ENCODE data around the gene STIMATE.

The STIMATE gene

DNA sequence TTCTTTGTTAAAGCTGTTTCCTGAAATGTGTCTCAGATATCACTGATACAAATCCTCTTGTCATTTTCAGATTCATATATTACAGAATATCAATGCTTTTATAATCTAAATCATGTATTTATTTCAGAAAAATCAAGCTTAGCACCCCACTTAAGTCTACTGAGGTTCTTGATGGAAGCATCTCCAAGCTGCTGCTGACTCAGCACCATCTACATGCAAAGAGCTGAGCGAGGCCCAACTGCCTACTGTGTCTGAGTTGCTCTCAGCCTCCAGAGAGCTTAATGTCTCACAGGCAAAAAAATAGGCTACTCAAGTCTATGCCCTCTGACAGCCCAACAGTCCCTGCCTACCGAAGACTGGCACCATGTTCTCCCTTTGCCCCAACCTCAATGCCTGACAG, 29.2 kb upstream of the STIMATE start:
- Histone ChIP-seq H3F3A (ENCODE audit: control insufficient read depth, insufficient read depth) (no peaks in the 10 kb centered on the region), H3K4me2 (ENCODE audit: low read length) (no peak overlapping the region), H3K4me3 (ENCODE audit: low read length) (no peak overlapping the region), H3K27me3 (ENCODE audit: control insufficient read depth, low read length) (no peaks in the 10 kb centered on the region), H3K9me3 (ENCODE audit: control insufficient read depth, insufficient read depth, low read length) (no peaks in the 10 kb centered on the region), H3K4me1 (ENCODE audit: control insufficient read depth, low read length) (peaks cover 20% of the 10 kb centered on the region), H4K20me1 (ENCODE audit: control insufficient read depth, insufficient read depth, low read depth, low read length) (no peaks in the 10 kb centered on the region), H3K27ac (ENCODE audit: low read depth, low read length) (no peak overlapping the region), H3K79me2 (ENCODE audit: control insufficient read depth, low read length) (no peaks in the 10 kb centered on the region), H3K36me3 (ENCODE audit: control insufficient read depth, low read length) (no peaks in the 10 kb centered on the region; the same call in 1 of the 2 replicates), H3K9me2 (replicated peaks; ENCODE audit: control insufficient read depth, low read length) (no peaks in the 10 kb centered on the region)
- TF ChIP-seq, protein P1, sequence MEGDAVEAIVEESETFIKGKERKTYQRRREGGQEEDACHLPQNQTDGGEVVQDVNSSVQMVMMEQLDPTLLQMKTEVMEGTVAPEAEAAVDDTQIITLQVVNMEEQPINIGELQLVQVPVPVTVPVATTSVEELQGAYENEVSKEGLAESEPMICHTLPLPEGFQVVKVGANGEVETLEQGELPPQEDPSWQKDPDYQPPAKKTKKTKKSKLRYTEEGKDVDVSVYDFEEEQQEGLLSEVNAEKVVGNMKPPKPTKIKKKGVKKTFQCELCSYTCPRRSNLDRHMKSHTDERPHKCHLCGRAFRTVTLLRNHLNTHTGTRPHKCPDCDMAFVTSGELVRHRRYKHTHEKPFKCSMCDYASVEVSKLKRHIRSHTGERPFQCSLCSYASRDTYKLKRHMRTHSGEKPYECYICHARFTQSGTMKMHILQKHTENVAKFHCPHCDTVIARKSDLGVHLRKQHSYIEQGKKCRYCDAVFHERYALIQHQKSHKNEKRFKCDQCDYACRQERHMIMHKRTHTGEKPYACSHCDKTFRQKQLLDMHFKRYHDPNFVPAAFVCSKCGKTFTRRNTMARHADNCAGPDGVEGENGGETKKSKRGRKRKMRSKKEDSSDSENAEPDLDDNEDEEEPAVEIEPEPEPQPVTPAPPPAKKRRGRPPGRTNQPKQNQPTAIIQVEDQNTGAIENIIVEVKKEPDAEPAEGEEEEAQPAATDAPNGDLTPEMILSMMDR (IDR thresholded peaks at IDR 0.05; ENCODE audit: low read depth, low read length, poor library complexity, severe bottlenecking), result no peak
- TF ChIP-seq EZH2phosphoT487 (IDR thresholded peaks at IDR 0.05; ENCODE audit: borderline replicate concordance, low read length), result no peak

DNA sequence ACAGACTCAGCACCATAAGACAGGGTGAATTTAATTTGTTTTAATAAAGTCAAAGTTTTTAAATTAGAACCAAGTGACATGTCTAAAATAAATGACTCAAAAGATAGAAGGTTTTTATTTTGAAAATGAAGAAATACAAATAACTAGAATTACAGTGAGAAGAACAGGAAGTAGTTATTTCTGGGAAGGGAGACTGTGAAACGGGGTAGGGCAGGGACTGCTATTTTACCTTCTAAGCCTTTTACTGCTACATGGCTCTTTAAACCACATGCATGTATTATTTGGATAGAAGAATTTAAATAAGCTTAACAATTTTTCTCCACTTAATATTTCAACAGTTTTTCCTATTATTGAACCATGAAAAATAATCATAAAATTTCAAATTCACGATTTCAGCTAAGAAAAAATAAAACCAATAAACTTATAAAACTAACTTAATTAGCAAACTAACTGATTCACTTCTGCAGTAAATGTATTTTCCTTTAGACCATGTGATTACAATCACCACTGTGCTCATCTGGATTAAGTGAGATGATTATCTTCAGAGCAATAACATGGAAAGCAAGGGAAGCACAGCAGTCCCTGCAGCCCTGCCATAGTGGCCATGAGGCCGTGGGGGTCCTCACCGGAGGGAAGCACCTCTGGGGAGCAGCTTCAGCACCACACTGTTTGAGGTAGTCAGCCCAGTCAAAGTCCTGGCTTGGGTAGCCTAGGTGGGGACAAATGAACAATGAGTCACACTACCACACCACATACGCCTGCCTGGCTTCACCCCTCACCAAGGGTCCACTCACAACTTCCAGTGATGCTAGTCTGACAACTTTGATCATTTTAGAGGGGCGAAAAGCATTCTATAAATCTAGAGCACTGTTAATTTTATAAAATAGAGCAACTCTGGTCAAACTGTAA, 28.3 kb upstream of the STIMATE start:
- H3K4me2 ChIP-seq (ENCODE audit: low read length), result no peak overlapping the region
- no peaks in the 10 kb centered on the region; the same call in none of the 2 replicates for H3K36me3 ChIP-seq (ENCODE audit: control insufficient read depth, low read length)
- H3K27me3 ChIP-seq (ENCODE audit: control insufficient read depth, low read length), result no peaks in the 10 kb centered on the region
- H3K79me2 ChIP-seq (ENCODE audit: control insufficient read depth, low read length), result no peaks in the 10 kb centered on the region
- TF ChIP-seq EZH2phosphoT487 (IDR thresholded peaks at IDR 0.05; ENCODE audit: borderline replicate concordance, low read length), result no peak
- TF ChIP-seq, protein P1 (IDR thresholded peaks at IDR 0.05; ENCODE audit: low read depth, low read length, poor library complexity, severe bottlenecking), result no peak
- no peak overlapping the region for H3K4me3 ChIP-seq (ENCODE audit: low read length)
- H3F3A ChIP-seq (ENCODE audit: control insufficient read depth, insufficient read depth), result no peaks in the 10 kb centered on the region
- peaks cover 14% of the 10 kb centered on the region for H3K4me1 ChIP-seq (ENCODE audit: control insufficient read depth, low read length)
- H3K9me3 ChIP-seq (ENCODE audit: control insufficient read depth, insufficient read depth, low read length), result no peaks in the 10 kb centered on the region
- H3K27ac ChIP-seq (ENCODE audit: low read depth, low read length), result no peak overlapping the region
- no peaks in the 10 kb centered on the region for H3K9me2 ChIP-seq (replicated peaks; ENCODE audit: control insufficient read depth, low read length)
- H4K20me1 ChIP-seq (ENCODE audit: control insufficient read depth, insufficient read depth, low read depth, low read length), result no peaks in the 10 kb centered on the region

DNA sequence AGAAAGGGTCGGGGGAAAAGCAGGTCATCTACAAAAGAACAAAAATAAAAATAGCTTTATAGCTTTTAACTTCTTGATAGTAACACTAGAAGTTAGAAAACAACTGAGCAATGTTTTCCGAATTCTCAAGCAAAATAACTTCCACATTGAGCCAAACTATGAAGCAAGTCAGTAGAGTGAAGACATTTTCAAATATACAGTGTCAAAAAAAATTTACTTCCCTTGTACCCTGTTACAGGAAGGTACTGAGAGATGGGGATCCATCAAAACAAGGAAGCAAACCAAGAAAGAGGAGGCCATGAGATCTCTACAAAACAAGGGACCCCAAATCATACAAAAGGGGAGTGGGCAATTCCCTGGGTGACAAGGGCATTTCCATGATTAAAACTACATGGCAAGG, 26.6 kb upstream of the STIMATE start:
- no peak for TF ChIP-seq EZH2phosphoT487 (IDR thresholded peaks at IDR 0.05; ENCODE audit: borderline replicate concordance, low read length)
- TF ChIP-seq, protein P1 (IDR thresholded peaks at IDR 0.05; ENCODE audit: low read depth, low read length, poor library complexity, severe bottlenecking), result no peak
- Histone ChIP-seq H3K27ac (ENCODE audit: low read depth, low read length) (no peak overlapping the region), H3K79me2 (ENCODE audit: control insufficient read depth, low read length) (no peaks in the 10 kb centered on the region), H3K4me2 (ENCODE audit: low read length) (no peak overlapping the region), H3K36me3 (ENCODE audit: control insufficient read depth, low read length) (no peaks in the 10 kb centered on the region; the same call in 1 of the 2 replicates), H3F3A (ENCODE audit: control insufficient read depth, insufficient read depth) (no peaks in the 10 kb centered on the region), H3K27me3 (ENCODE audit: control insufficient read depth, low read length) (no peaks in the 10 kb centered on the region), H3K4me1 (ENCODE audit: control insufficient read depth, low read length) (peaks cover 9% of the 10 kb centered on the region), H3K9me3 (ENCODE audit: control insufficient read depth, insufficient read depth, low read length) (no peaks in the 10 kb centered on the region), H4K20me1 (ENCODE audit: control insufficient read depth, insufficient read depth, low read depth, low read length) (no peaks in the 10 kb centered on the region), H3K4me3 (ENCODE audit: low read length) (no peak overlapping the region), H3K9me2 (replicated peaks; ENCODE audit: control insufficient read depth, low read length) (no peaks in the 10 kb centered on the region)
